ENCODE data around the gene CD84. TPM values are rescaled to one million over a fixed set of nuclear protein-coding genes. Genes with fewer than 3 reads are reported as not detected.

CD84 gene, protein sequence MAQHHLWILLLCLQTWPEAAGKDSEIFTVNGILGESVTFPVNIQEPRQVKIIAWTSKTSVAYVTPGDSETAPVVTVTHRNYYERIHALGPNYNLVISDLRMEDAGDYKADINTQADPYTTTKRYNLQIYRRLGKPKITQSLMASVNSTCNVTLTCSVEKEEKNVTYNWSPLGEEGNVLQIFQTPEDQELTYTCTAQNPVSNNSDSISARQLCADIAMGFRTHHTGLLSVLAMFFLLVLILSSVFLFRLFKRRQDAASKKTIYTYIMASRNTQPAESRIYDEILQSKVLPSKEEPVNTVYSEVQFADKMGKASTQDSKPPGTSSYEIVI
- not detected in 2 replicates for total RNA-seq

DNA sequence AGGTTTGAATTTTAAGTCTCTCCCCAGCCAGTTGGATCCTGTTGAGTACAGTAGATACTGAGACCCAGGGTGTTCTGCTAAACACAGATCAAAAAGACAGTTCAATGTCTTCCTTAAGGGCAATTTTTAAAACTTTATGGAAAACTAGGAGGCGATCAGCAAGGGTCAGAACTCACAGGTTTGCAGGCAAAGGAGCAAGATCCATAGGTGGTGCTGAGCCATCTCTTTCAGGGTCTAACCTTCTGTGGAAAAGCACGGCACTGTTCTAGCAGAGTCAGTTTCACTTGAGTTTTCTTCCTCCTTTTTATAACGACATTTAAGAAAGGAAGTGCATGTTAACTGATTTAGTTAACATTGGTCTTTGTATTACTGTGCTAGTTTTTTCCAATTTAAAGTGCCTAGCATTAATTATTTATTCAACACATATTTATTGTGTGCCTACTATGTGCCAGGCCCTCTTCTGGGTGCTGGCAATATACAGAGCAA lies at the start of gene CD84:
Gene CD84 (minus strand): TSS at position 281 of the 486 bp plus-strand sequence. CDS start 59 bp downstream, at position 222.

DNA sequence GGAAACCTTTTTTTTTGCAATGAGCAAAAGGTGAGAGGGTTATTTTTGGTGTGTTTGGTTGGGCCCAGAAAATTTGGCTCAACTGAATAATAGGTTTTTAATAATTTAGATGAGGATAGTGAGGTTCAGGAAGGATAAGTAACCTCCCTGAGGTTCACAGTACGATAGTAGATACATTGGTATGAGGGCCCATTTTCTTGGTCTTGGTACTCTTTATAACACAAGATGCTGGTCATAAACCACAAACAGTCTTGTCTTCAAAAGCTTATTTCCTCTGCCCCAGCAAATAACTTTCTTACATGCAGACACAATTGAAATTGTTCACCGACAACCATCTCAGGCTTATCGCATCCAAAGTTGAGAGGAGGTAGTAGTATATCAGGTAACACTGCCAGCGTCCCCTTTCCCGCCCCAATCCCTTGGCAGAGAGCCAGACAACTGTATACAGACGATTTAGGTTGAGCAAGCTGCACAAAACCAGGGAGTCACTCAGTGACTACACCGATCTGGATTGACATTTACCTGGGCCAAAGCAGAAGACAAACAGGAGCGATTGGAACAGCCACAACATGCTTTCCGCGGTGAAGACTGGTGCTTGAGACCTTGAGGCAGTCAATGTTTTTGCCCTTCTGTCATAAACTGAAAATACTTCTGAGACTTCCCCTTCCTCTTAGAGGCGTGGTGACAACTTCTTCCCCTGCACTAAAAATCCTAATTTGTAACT lies 56.5 kb downstream of the CD84 start, which contains the start of gene SLAMF6:
Gene SLAMF6 (minus strand): TSS at position 634 of the 724 bp plus-strand sequence. CDS start 63 bp downstream, at position 571.

Other genes with a start within 250 kb of the CD84 start
- gene COPA, start 236.2 kb downstream of the CD84 start, total RNA-seq, result 268 and 285 TPM in 2 replicates
- gene NCSTN, start 236.1 kb downstream of the CD84 start, total RNA-seq, result 116 and 123 TPM in 2 replicates
- gene NHLH1, start 212.4 kb downstream of the CD84 start, total RNA-seq, result under 0.01 TPM in 2 replicates
- not detected in 2 replicates for gene VANGL2, start 178.9 kb downstream of the CD84 start, total RNA-seq
- not detected in 2 replicates for gene SLAMF6, start 56.2 kb downstream of the CD84 start, total RNA-seq
- gene SLAMF1, start 67.5 kb upstream of the CD84 start, total RNA-seq, result not detected in 2 replicates
- gene CD48, start 132.3 kb upstream of the CD84 start, total RNA-seq, result not detected in 2 replicates
- not detected in 2 replicates for gene SLAMF7, start 159.8 kb upstream of the CD84 start, total RNA-seq
- not detected in 2 replicates for gene LY9, start 216.7 kb upstream of the CD84 start, total RNA-seq